ENCODE data around the gene CCDC142.

Gene CCDC142

GRCh38 chr2:74525717-74526648, 43.2 kb upstream of the CCDC142 start, which contains the start of gene DQX1:
TSS of gene DQX1 (minus strand) at chr2:74526231. CDS start at chr2:74525729, 502 bp downstream.
- Histone ChIP-seq H3K27me3 (ENCODE audit: insufficient read depth, low read length) (peaks cover 6% of the 10 kb centered on the region; the same call in 1 of the 2 replicates), H3K4me3 (ENCODE audit: low read depth, low read length) (no peak within 1 kb of the TSS), H3K27ac (ENCODE audit: low read depth, low read length) (no peak within 1 kb of the TSS), H3K4me1 (ENCODE audit: control insufficient read depth, insufficient read depth, low read length, unreplicated experiment) (peaks cover 12% of the 10 kb centered on the region), H2AFZ (ENCODE audit: low read length, unreplicated experiment) (no peak within 1 kb of the TSS), H3K79me2 (ENCODE audit: control insufficient read depth, insufficient read depth, low read length, unreplicated experiment) (peaks cover 32% of the 10 kb centered on the region), H3K36me3 (ENCODE audit: insufficient read depth, low read length) (peaks cover 15% of the 10 kb centered on the region; the same call in 1 of the 2 replicates)

- H3K79me2 ChIP-seq (ENCODE audit: control insufficient read depth, insufficient read depth, low read length, unreplicated experiment) = peaks cover 26% of the 10 kb centered on the region
- no peak overlapping the region for H3K4me3 ChIP-seq (ENCODE audit: low read depth, low read length)
- H3K4me1 ChIP-seq (ENCODE audit: control insufficient read depth, insufficient read depth, low read length, unreplicated experiment) = peaks cover 11% of the 10 kb centered on the region
- H3K27ac ChIP-seq (ENCODE audit: low read depth, low read length) = no peak overlapping the region
- peaks cover 15% of the 10 kb centered on the region; the same call in 1 of the 2 replicates for H3K36me3 ChIP-seq (ENCODE audit: insufficient read depth, low read length)
- H2AFZ ChIP-seq (ENCODE audit: low read length, unreplicated experiment) = no peak overlapping the region
- H3K27me3 ChIP-seq (ENCODE audit: insufficient read depth, low read length) = peaks cover 10% of the 10 kb centered on the region
Observed at GRCh38 chr2:74524955-74525716, 42.3 kb upstream of the CCDC142 start.

- no peak overlapping the region for H2AFZ ChIP-seq (ENCODE audit: low read length, unreplicated experiment)
Observed at GRCh38 chr2:74524005-74524404, 41.2 kb upstream of the CCDC142 start.

GRCh38 chr2:74522516-74522915, 39.7 kb upstream of the CCDC142 start:
- H3K36me3 ChIP-seq (ENCODE audit: insufficient read depth, low read length) = peaks cover 15% of the 10 kb centered on the region; the same call in 1 of the 2 replicates
- H2AFZ ChIP-seq (ENCODE audit: low read length, unreplicated experiment) = no peak overlapping the region
- H3K79me2 ChIP-seq (ENCODE audit: control insufficient read depth, insufficient read depth, low read length, unreplicated experiment) = peaks cover 5% of the 10 kb centered on the region
- H3K4me1 ChIP-seq (ENCODE audit: control insufficient read depth, insufficient read depth, low read length, unreplicated experiment) = no peaks in the 10 kb centered on the region
- H3K27me3 ChIP-seq (ENCODE audit: insufficient read depth, low read length) = peaks cover 36% of the 10 kb centered on the region
- H3K27ac ChIP-seq (ENCODE audit: low read depth, low read length) = no peak overlapping the region
- H3K4me3 ChIP-seq (ENCODE audit: low read depth, low read length) = no peak overlapping the region

More at GRCh38 chr2:74524005-74524404, 41.2 kb upstream of the CCDC142 start:
- peaks cover 11% of the 10 kb centered on the region for H3K4me1 ChIP-seq (ENCODE audit: control insufficient read depth, insufficient read depth, low read length, unreplicated experiment)
- H3K27ac ChIP-seq (ENCODE audit: low read depth, low read length) = no peak overlapping the region
- H3K36me3 ChIP-seq (ENCODE audit: insufficient read depth, low read length) = peaks cover 15% of the 10 kb centered on the region; the same call in 1 of the 2 replicates
- peaks cover 21% of the 10 kb centered on the region for H3K27me3 ChIP-seq (ENCODE audit: insufficient read depth, low read length)
- H3K79me2 ChIP-seq (ENCODE audit: control insufficient read depth, insufficient read depth, low read length, unreplicated experiment) = peaks cover 20% of the 10 kb centered on the region
- no peak overlapping the region for H3K4me3 ChIP-seq (ENCODE audit: low read depth, low read length)

GRCh38 chr2:74516650-74517049, 33.9 kb upstream of the CCDC142 start:
- H3K4me1 ChIP-seq (ENCODE audit: control insufficient read depth, insufficient read depth, low read length, unreplicated experiment) = no peaks in the 10 kb centered on the region
- no peaks in the 10 kb centered on the region for H3K79me2 ChIP-seq (ENCODE audit: control insufficient read depth, insufficient read depth, low read length, unreplicated experiment)
- H3K4me3 ChIP-seq (ENCODE audit: low read depth, low read length) = peak overlapping the region; percentile 62; the same call in 1 of the 2 replicates
- no peak overlapping the region for H2AFZ ChIP-seq (ENCODE audit: low read length, unreplicated experiment)
- no peaks in the 10 kb centered on the region for H3K36me3 ChIP-seq (ENCODE audit: insufficient read depth, low read length)
- H3K27me3 ChIP-seq (ENCODE audit: insufficient read depth, low read length) = peaks cover 85% of the 10 kb centered on the region
- no peak overlapping the region for H3K27ac ChIP-seq (ENCODE audit: low read depth, low read length)

- Histone ChIP-seq H3K27ac (ENCODE audit: low read depth, low read length) (no peak overlapping the region), H3K4me3 (ENCODE audit: low read depth, low read length) (peak overlapping the region; percentile 62; the same call in 1 of the 2 replicates), H3K79me2 (ENCODE audit: control insufficient read depth, insufficient read depth, low read length, unreplicated experiment) (no peaks in the 10 kb centered on the region), H3K36me3 (ENCODE audit: insufficient read depth, low read length) (no peaks in the 10 kb centered on the region), H2AFZ (ENCODE audit: low read length, unreplicated experiment) (no peak overlapping the region), H3K27me3 (ENCODE audit: insufficient read depth, low read length) (peaks cover 87% of the 10 kb centered on the region), H3K4me1 (ENCODE audit: control insufficient read depth, insufficient read depth, low read length, unreplicated experiment) (peaks cover 5% of the 10 kb centered on the region)
Observed at GRCh38 chr2:74515981-74516633, 33.3 kb upstream of the CCDC142 start.

- Histone ChIP-seq H3K27ac (ENCODE audit: low read depth, low read length) (no peak overlapping the region), H3K4me3 (ENCODE audit: low read depth, low read length) (peak overlapping the region; percentile 62; the same call in 1 of the 2 replicates), H3K27me3 (ENCODE audit: insufficient read depth, low read length) (peaks cover 87% of the 10 kb centered on the region), H3K36me3 (ENCODE audit: insufficient read depth, low read length) (no peaks in the 10 kb centered on the region), H3K4me1 (ENCODE audit: control insufficient read depth, insufficient read depth, low read length, unreplicated experiment) (peaks cover 6% of the 10 kb centered on the region), H2AFZ (ENCODE audit: low read length, unreplicated experiment) (no peak overlapping the region), H3K79me2 (ENCODE audit: control insufficient read depth, insufficient read depth, low read length, unreplicated experiment) (no peaks in the 10 kb centered on the region)
Observed at GRCh38 chr2:74515271-74515980, 32.6 kb upstream of the CCDC142 start.

GRCh38 chr2:74514368-74515270, 31.8 kb upstream of the CCDC142 start, which contains the start of gene TLX2:
TSS of gene TLX2 (plus strand) at chr2:74514450. CDS start at chr2:74514807, 357 bp downstream.
- no peak within 1 kb of the TSS for H2AFZ ChIP-seq (ENCODE audit: low read length, unreplicated experiment)
- no peak within 1 kb of the TSS for H3K27ac ChIP-seq (ENCODE audit: low read depth, low read length)
- H3K4me1 ChIP-seq (ENCODE audit: control insufficient read depth, insufficient read depth, low read length, unreplicated experiment) = peaks cover 6% of the 10 kb centered on the region
- no peaks in the 10 kb centered on the region for H3K36me3 ChIP-seq (ENCODE audit: insufficient read depth, low read length)
- H3K27me3 ChIP-seq (ENCODE audit: insufficient read depth, low read length) = peaks cover 79% of the 10 kb centered on the region
- H3K4me3 ChIP-seq (ENCODE audit: low read depth, low read length) = peak within 1 kb of the TSS; percentile 59
- H3K79me2 ChIP-seq (ENCODE audit: control insufficient read depth, insufficient read depth, low read length, unreplicated experiment) = no peaks in the 10 kb centered on the region

All from ACC112 (cell line).